Spleen (tissue), 7 donors: ENCODE results near the gene ACSM6.

ENCODE experiments used
- CTCF ChIP-seq, 11 experiments: fragments of 200-600 bp in 7 of 11; fragments of 450-650 bp in 4 of 11; sonication (generic) in 4 of 11; IDR thresholded peaks in 8 of 11; conservative IDR thresholded peaks in 3 of 11; 1 replicate in 7 of 11; 2 replicates in 4 of 11; pipeline versions ENCODE4 v1.4.0 to v1.8.0; 2016 to 2021; ENCODE audit warnings: antibody characterized with exemption in 11 of 11, inconsistent platforms in 4 of 11, mild to moderate bottlenecking in 1 of 11
- POLR2A ChIP-seq, 3 donors: fragments of 450-650 bp; IDR thresholded peaks; one replicate each; pipeline ENCODE4 v1.5.1; 2017; ENCODE audit warnings: antibody characterized with exemption in 3 of 3, mild to moderate bottlenecking in 1 of 3
- POLR2AphosphoS5 ChIP-seq, 3 donors: sonication (generic); formaldehyde crosslinking; IDR thresholded peaks; one replicate each; pipeline ENCODE4 v1.5.1; 2017; ENCODE audit warnings: antibody characterized with exemption in 3 of 3
- donor health status: DM: no; HTN: no; CAD: no; lungs with moderate emphysema.
- donor health status: DM: no; HTN: no; CAD: no.
- donor health status: DM: no; HTN: no; CAD: no.

GRCh38 chr10:95183271-95184230 is 10.5 kb upstream of the ACSM6 start:
- TF ChIP-seq CTCF (IDR thresholded peaks at IDR 0.05 in 8 of 11, conservative IDR thresholded peaks at IDR 0.05 in 3 of 11) (peak; percentile 61 to 97 (median 87)), POLR2A (IDR thresholded peaks at IDR 0.05) (no peak), POLR2AphosphoS5 (IDR thresholded peaks at IDR 0.05) (peak; percentile 72 to 85 (median 83))
